ENCODE measurements around the gene NECAB2.
"Not testable (repeated sequence)": the region's sequence is repeated elsewhere in the genome, so short reads cannot be mapped to it uniquely, and the experiment has no call there.

NECAB2 gene

DNA sequence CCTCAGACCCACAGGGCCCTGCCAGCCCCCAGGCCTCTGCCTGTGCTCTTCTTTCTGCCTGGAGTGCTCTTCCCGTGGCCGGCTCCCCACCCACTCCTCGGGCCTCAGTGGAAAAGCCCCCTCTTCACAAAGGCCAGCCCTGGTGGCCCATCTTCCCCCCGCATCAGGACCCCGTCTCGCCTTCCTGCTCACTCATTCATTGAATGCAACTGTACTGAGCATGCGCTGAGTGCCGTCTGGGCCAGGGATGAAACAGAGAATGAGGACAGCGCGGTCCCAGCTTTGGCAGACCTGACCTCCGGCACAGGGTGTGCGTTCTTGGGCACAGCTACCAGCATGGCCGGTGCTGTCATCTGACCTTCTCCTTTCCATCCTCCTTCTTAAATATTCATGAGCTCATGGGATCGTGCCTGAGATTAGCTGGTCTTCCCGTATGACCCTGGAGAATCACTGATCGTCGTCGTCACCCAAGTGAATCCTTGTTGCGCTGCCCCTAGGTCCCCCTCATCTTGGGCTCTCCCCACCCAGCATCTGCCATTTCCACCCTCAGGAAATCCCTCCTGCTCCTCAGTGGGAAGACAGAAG, 31.4 kb upstream of the NECAB2 start:
- DNase-seq, result no peak

DNA sequence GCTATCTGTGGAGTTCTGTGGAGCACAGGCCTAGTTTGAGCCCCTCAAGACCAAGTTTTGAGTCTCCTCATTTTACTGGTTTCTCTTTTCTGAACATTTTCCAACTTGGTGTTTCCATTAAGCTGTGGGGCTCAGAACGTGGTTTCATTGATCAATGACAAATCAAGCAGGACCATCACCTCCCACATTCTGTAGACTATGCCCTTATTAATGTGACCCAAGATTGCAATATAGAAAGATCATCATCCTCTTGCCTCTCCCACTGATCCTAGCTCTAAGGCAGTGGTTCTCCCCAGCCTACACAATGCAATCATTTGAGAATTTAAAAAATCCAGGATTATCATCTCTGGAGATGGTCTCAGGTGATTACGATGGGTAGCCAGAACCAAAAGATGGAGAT, 30.8 kb upstream of the NECAB2 start:
- DNase-seq, result no peak

DNA sequence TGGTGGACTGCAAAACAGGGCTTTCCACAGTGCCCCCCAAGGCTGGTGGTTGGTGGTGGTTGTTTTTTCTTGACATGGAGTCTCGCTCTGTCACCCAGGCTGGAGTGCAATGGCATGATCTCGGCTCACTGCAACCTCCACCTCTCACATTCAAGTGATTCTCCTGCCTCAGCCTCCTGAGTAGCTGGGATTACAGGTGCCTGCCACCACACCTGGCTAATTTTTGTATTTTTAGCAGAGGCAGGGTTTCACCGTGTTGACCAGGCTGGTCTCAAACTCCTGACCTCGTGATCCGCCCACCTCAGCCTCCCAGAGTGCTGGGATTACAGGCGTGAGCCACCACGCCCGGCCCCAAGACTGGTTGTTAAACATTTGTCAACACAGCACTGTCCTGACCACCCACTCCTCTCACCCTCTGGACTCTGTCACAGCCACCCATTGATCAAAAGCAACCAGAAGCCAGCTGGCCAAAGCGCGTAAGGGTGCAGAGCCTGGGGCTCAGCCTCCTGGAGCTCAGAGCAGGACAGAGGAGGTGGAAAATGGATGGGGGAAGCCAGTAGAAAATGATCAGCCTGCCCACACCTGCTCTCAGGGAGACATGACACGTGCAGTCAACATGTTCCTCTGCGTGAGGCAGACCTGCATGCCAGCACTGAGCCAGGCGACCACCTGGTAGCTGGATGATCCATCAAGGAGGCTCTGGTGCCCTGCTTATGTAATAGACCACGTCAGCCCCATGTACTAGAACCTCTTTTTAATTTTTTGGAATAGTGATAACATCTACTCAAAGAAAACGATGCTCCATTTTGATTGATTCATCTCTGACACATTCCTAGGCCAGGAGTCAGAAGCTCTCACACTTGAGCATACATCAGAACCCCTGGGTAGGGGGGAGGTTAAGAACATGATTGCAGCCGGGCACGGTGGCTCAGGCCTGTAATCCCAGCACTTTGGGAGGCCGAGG, 29.8 kb upstream of the NECAB2 start:
- no peak for DNase-seq

GRCh38 chr16:83939266-83939855, 28.7 kb upstream of the NECAB2 start:
- DNase-seq, result no peak

- DNase-seq, result no peak
These were observed 27.9 kb upstream of the NECAB2 start for GRCh38 chr16:83940119-83940518.

DNA sequence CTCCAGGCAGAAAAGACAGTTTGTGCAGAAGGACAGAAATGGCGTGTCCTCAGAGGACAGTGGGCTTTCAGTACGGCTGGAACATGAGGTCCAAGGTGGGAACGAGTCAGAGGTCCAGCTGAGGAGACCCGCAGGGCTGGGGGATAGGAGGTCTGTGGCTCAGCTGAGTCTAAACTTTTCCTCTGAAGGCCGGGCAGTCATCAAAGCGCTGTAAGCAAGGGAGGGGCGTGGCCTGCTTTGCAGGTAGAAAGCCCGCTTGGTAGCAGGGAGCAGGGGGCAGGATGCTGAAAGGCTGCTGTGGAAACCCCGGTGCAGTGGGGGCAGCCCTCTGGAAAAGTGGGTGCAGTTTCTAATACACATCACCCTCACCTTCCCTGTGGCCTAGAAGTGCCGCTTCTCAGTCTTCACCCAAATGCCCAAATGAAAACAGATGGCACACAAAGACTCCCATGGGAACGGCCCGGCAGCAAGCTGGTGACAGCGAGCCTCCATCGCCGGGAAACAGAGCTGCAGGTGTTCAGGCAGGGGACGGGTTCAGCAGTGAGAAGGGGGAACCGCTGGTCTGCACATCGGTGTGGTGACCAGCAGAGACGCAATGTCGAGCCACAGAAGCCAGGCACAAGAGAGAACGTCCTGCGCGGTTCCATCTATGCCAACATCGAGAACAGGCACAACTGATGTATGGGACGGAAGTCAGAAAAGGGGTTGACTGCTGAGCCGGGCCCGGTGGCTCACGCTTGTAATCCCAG, 27.2 kb upstream of the NECAB2 start:
- DNase-seq, result no peak

- not testable (repeated sequence) for DNase-seq
These were observed 26.5 kb upstream of the NECAB2 start for GRCh38 chr16:83941546-83941945.

- DNase-seq, result no peak
These were observed 26.0 kb upstream of the NECAB2 start for GRCh38 chr16:83942074-83942473.

GRCh38 chr16:83942815-83943515, 25.1 kb upstream of the NECAB2 start:
- DNase-seq, result no peak

GRCh38 chr16:83943516-83944050, 24.5 kb upstream of the NECAB2 start:
- no peak for DNase-seq

DNA sequence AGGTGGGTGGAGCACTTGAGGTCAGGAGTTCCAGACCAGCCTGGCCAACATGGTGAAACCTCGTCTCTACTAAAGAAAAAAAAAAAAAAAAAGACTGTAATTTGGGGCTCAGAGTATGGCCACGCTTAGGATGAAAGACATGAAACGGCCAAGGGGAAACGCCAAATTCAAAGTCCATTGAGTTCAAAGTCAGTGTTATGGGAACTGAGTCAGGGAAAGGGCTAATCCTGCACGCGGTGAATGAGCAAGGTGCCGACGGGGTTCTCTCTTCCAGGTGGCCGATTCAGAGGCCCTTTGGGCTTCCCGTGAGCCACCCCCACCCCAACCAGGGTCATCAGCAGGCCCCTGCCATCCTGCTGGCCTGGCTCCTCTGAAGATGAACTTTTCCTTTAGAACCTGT, 22.5 kb upstream of the NECAB2 start:
- no peak for DNase-seq

DNA sequence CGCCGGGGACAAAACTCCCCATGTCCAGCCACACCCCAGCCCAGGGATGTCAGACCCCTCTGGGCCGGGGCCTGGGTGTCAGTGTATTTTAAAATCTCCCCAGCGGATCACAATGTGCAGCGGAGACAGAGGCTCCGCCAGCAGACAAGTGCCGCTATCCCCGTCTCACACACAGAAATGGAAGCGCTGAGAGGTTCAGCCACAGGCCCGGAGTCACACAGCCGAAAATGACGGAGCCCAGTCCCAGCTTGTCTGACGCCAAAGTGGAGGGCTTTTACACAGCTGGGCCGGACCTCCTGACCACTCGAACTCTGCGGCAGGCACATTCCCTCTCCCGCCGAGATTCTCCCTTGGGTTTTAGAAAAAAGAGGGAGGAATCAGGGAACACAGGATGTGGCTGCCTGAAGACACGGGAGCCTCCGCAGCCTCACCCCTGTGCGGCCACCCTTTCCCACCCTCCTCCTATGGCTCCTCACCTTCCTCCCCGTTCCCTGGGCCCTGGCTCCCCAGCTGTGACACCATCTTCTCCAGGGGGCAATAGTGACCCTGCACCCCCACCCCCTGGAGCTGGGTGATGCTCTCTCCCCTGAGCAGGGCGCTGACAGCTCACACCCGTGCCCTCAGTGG, 21.8 kb upstream of the NECAB2 start:
- DNase-seq, result no peak

DNA sequence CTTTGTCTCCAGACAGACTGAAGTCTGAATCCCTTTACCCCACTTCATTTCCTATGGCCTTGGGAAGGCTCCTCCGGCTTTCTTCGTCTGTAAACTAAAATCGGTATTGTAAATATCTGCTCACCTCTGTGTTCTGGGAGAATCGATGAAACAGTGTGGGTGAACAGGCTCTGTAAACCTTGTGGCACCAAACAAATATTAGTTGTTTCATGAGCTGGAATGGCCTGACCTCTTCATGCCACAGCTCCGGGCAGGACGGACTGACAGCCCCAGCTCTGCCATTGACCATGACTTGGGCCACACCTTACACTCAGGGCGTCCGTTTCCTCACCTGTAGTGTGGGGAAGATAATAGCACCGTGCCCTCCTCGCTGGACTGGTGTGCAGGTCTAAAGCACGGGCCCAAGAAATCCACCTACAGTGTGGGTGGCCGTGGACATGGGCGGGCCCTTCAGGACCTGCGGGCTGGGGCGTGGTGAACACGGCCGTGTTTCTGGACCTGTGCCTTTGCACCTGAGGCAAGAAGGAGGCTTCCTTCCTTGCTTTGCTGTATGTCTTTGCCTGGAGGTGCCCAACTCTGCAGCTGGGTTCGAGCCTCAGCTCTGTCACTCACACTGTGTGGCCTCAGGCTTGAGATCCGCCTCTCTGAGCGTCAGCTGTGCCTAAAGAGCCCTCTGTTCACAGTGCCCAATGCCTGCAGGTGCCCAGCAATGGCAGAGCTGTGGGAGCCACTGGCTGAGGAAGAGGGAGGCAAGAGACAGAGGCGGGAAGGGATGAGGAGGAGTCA, 21.1 kb upstream of the NECAB2 start:
- DNase-seq, result no peak

GRCh38 chr16:83947642-83948234, 20.3 kb upstream of the NECAB2 start:
- no peak for DNase-seq

GRCh38 chr16:83948914-83949723, 18.9 kb upstream of the NECAB2 start:
- no peak for DNase-seq

GRCh38 chr16:83949724-83950001, 18.4 kb upstream of the NECAB2 start:
- no peak for DNase-seq

GRCh38 chr16:83950862-83951399, 17.1 kb upstream of the NECAB2 start:
- not testable (repeated sequence) for DNase-seq

DNA sequence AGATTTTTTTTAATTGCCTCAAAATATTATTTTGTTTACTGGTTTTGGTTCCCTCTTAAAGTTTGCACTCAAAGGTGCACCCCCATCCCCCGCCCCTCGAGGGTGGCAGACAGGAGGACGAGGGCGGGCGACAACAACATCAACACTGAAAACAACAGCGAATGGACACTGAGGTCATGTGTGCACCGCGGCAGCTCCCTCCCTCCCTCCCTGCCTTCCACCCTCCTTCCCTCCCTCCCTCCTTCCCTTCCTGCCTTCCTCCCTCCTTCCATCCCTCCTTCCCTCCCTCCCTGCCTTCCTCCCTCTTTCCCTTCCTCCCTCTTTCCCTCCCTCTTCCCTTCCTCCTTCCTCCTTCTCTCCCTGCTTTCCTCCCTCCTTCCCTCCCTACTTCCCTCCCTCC, 16.5 kb upstream of the NECAB2 start:
- no peak for DNase-seq

DNA sequence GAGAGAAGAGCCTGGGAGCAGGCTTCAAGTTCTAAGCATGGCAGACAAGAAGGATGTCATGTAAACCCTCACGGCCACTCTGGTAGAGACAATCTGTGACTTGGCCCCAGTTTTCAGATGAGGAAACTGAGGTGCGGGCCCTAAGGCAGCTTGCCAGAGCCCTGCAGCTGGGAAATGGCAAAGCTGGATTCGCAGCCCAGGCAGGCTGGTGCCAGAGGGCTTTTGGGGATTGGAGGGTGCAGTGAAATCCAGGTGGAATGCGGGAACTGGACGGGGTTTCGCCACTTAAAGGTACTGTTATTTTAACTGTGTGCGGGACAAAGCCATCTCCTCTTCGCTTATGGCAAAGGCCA, 15.5 kb upstream of the NECAB2 start:
- DNase-seq, result no peak

All from amniotic stem cell (primary cell).